Natural killer cell (primary cell): ENCODE measurements around the gene GCN1. TPM values are rescaled to one million over a fixed set of nuclear protein-coding genes. Genes with fewer than 3 reads are reported as not detected.

Experiments used
- ATAC-seq, 3 donors: fragments of 150-1000 bp in 2 of 3; fragments of 200-7000 bp in 1 of 3; cut with Tn5 transposase; 1 replicate in 1 of 3; 2 replicates in 2 of 3; pipeline ENCODE4 v1.10.0; 2021; ENCODE audit warnings: mild to moderate bottlenecking in 2 of 3, moderate library complexity in 2 of 3
- DNase-seq, 2 donors: peaks; one replicate each; pipeline versions ENCODE4 v3.0.0 to v3.0.0-alpha.2; 2013 to 2021; ENCODE audit warnings: mixed read lengths in 1 of 2
- H3K27ac ChIP-seq: one replicate; pipeline ENCODE4 v1.5.1; 2013; ENCODE audit warnings: mild to moderate bottlenecking, low read length
- H3K27me3 ChIP-seq: one replicate; pipeline ENCODE4 v1.6.1; 2013; ENCODE audit warnings: low read length; ENCODE audit not compliant: control insufficient read depth, insufficient read depth
- H3K36me3 ChIP-seq: one replicate; pipeline ENCODE4 v1.6.1; 2013; ENCODE audit warnings: low read length; ENCODE audit not compliant: control insufficient read depth, insufficient read depth
- H3K4me1 ChIP-seq: one replicate; pipeline ENCODE4 v1.6.1; 2013; ENCODE audit warnings: low read length; ENCODE audit not compliant: control insufficient read depth, insufficient read depth
- H3K4me3 ChIP-seq: one replicate; pipeline ENCODE4 v1.5.1; 2013; ENCODE audit warnings: low read length
- H3K9me3 ChIP-seq: one replicate; pipeline ENCODE4 v1.6.1; 2013; ENCODE audit warnings: low read length; ENCODE audit not compliant: control insufficient read depth, insufficient read depth
- H3K27ac Mint-ChIP-seq, 2 donors: one replicate each; pipeline ENCODE4 v1.8.0; 2022; ENCODE audit warnings: mild to moderate bottlenecking in 2 of 2, mixed read lengths in 2 of 2, moderate library complexity in 1 of 2
- H3K27me3 Mint-ChIP-seq, 2 donors: one replicate each; pipeline ENCODE4 v1.8.0; 2022; ENCODE audit warnings: low read depth in 2 of 2, mixed read lengths in 2 of 2
- H3K36me3 Mint-ChIP-seq: one replicate; pipeline ENCODE4 v1.8.0; 2022; ENCODE audit warnings: mixed read lengths
- H3K4me1 Mint-ChIP-seq, 2 donors: one replicate each; pipeline ENCODE4 v1.8.0; 2022; ENCODE audit warnings: mixed read lengths in 2 of 2
- H3K4me3 Mint-ChIP-seq: one replicate; pipeline ENCODE4 v1.8.0; 2022; ENCODE audit warnings: mild to moderate bottlenecking, moderate library complexity, mixed read lengths
- H3K9me3 Mint-ChIP-seq, 2 donors: one replicate each; pipeline ENCODE4 v1.8.0; 2022; ENCODE audit warnings: mixed read lengths in 2 of 2
- CTCF ChIP-seq: fragments of 200-600 bp; IDR thresholded peaks from one replicate; pipeline ENCODE4 v1.8.0; 2022; ENCODE audit warnings: antibody characterized with exemption
- WGBS: methylation state at CpG from one replicate; pipeline ENCODE4 v1.1.7; 2013; ENCODE audit warnings: missing lambda C conversion rate; ENCODE audit not compliant: insufficient coverage; 5-methylcytosine and 5-hydroxymethylcytosine counted together
- intact Hi-C: fragments of 100-400 bp; cut with micrococcal nuclease; formaldehyde crosslinking; loops from one replicate; pipeline ENCODE4 v1.14.2; 2022
- total RNA-seq, 4 donors: library from RNA; stranded (reverse); fragments of 120-200 nt in 1 of 4; gene quantifications; one replicate each; pipeline versions ENCODE4 v1.2.3 to v1.2.4, GENCODE V29; 2013 to 2022

GCN1 gene
- total RNA-seq, 3 donors from 2014 or later (not counting 1 experiment from before 2014, with no cell fraction given) = 119 to 141 (median 120) TPM

- H3K27me3 ChIP-seq = no peaks in the 10 kb centered on the region
- no peak overlapping the region for H3K4me3 ChIP-seq
- H3K9me3 ChIP-seq = no peaks in the 10 kb centered on the region
- H3K9me3 Mint-ChIP-seq = no peaks in the 10 kb centered on the region
- WGBS = 91% methylated on average over 9 of the region's 9 CpGs
- H3K27ac Mint-ChIP-seq = peak overlapping the region in 1 of 2 donors; percentile 75
- H3K4me1 ChIP-seq = peaks cover 18% of the 10 kb centered on the region
- H3K27me3 Mint-ChIP-seq = no peaks in the 10 kb centered on the region
- H3K36me3 ChIP-seq = peaks cover 54% of the 10 kb centered on the region
- H3K27ac ChIP-seq = no peak overlapping the region
- no peak overlapping the region for H3K4me3 Mint-ChIP-seq
- H3K36me3 Mint-ChIP-seq = no peaks in the 10 kb centered on the region
- intact Hi-C loops = no loop called here
- no peak for DNase-seq
- no peak for TF ChIP-seq CTCF
- peaks cover 8 to 28% of the 10 kb centered on the region in 2 donors for H3K4me1 Mint-ChIP-seq
- no peak for ATAC-seq
Measured at GRCh38 chr12:120094485-120094884, 100.0 kb downstream of the GCN1 start.

DNA sequence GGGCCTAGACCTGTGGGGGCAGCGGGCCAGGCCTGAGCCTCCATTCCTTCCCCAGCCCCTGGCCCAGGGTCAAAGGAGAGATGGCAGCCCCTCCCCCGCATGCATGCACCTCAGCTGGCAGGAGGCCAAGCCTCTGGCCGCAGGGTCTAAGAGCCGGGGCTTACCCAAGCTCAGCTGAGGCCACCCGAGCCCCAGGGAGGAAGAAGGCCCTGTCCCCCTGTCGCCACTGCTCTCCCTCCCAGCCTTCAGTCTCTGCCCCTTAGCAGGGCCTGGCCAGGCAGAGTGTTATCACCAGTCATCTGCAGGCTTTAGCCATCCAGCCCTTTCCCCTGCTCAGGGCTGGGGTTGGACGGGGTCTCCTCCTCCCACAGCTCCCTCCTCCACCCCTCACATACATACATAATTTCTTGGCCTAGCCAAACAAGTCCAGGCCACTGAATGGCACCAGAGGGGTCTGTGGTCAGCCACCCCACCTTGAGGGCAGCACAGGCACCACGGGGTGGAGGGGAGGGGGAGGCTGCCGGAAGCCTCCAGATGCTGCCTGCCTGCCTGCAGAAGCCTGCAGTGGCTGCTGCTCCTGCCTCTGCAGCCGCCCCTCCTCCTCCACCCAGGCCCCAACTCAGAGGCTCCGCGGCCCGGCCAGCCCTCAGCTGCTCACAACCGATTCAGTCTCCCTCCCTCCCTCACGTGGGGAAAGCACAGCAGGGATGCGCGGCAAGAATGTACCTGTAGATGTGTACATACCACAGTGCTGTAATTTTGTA, 100.7 kb downstream of the GCN1 start:
- Mint-ChIP-seq H3K36me3 (no peaks in the 10 kb centered on the region), H3K4me1 (peaks cover 8 to 28% of the 10 kb centered on the region in 2 donors), H3K27ac (peak overlapping the region in 1 of 2 donors; percentile 75), H3K27me3 (no peaks in the 10 kb centered on the region), H3K4me3 (no peak overlapping the region), H3K9me3 (no peaks in the 10 kb centered on the region)
- Histone ChIP-seq H3K4me1 (peaks cover 18% of the 10 kb centered on the region), H3K36me3 (peaks cover 49% of the 10 kb centered on the region), H3K27ac (no peak overlapping the region), H3K27me3 (no peaks in the 10 kb centered on the region), H3K9me3 (no peaks in the 10 kb centered on the region), H3K4me3 (no peak overlapping the region)
- WGBS = 36% methylated on average over 14 of the region's 17 CpGs
- ATAC-seq (peak in 2 of 3 donors; percentile 29 to 41), DNase-seq (no peak)
- TF ChIP-seq CTCF = no peak
- intact Hi-C loops = no loop called here

GRCh38 chr12:120093336-120093591, 101.3 kb downstream of the GCN1 start:
- Histone ChIP-seq H3K36me3 (peaks cover 44% of the 10 kb centered on the region), H3K4me1 (peaks cover 18% of the 10 kb centered on the region)

More at GRCh38 chr12:120093336-120093591, 101.3 kb downstream of the GCN1 start:
- no peak for TF ChIP-seq CTCF
- WGBS = 90% methylated on average over 4 of the region's 4 CpGs
- Mint-ChIP-seq H3K4me1 (peaks cover 8 to 28% of the 10 kb centered on the region in 2 donors), H3K4me3 (no peak overlapping the region), H3K36me3 (no peaks in the 10 kb centered on the region), H3K27me3 (no peaks in the 10 kb centered on the region), H3K9me3 (no peaks in the 10 kb centered on the region), H3K27ac (peak overlapping the region in 1 of 2 donors; percentile 75)
- H3K9me3 ChIP-seq = no peaks in the 10 kb centered on the region
- DNase-seq = no peak
- no peaks in the 10 kb centered on the region for H3K27me3 ChIP-seq
- no peak overlapping the region for H3K27ac ChIP-seq
- intact Hi-C loops = no loop called here
- no peak overlapping the region for H3K4me3 ChIP-seq
- no peak for ATAC-seq
